PC-9 (cell line): ENCODE results near the gene P4HA2. TPM values are rescaled to one million over a fixed set of nuclear protein-coding genes. Genes with fewer than 3 reads are reported as not detected.

Experiments
- BruUV-seq: library from RNA; stranded (reverse); fragments of 400-500 nt; replicated peaks from 2 replicates; lab custom pipeline; 2021; lab: Mats Ljungman, UMichigan
- CTCF ChIA-PET: fragments of 300-600 bp; sonication (Branson Sonifier 250); formaldehyde crosslinking; loops from one replicate; lab custom pipeline; 2022; ENCODE audit warnings: antibody characterized with exemption; lab: Charles Lee
- POLR2A ChIA-PET: fragments of 300-600 bp; sonication (Branson Sonifier 250); formaldehyde crosslinking; loops from one replicate; lab custom pipeline; 2022; ENCODE audit warnings: antibody characterized with exemption; ENCODE audit not compliant: unreplicated experiment; lab: Charles Lee
- DNase-seq, 2 experiments: peaks; one replicate each; pipeline versions ENCODE4 v3.0.0 to v3.0.0-alpha.2; 2015 to 2022; ENCODE audit warnings: mixed read lengths in 1 of 2
- H2AFZ ChIP-seq: fragments of 200-600 bp; sonication (generic); 2 replicates; pipeline ENCODE4 v1.8.1; 2017; ENCODE audit warnings: antibody characterized with exemption
- H3F3A ChIP-seq: fragments of 200-600 bp; sonication (generic); 2 replicates; pipeline ENCODE4 v1.8.1; 2017; ENCODE audit warnings: antibody characterized with exemption, mild to moderate bottlenecking, low read depth; ENCODE audit not compliant: insufficient read depth
- H3K27ac ChIP-seq: fragments of 200-600 bp; sonication (generic); 2 replicates; pipeline ENCODE4 v1.6.1; 2016; ENCODE audit warnings: mixed run types
- H3K27me3 ChIP-seq: fragments of 200-600 bp; sonication (generic); 2 replicates; pipeline ENCODE4 v1.6.1; 2016; ENCODE audit warnings: low read depth, mixed run types; ENCODE audit not compliant: insufficient read depth
- H3K36me3 ChIP-seq: fragments of 200-600 bp; sonication (generic); 2 replicates; pipeline ENCODE4 v1.6.1; 2016; ENCODE audit warnings: low read depth, mixed run types
- H3K4me1 ChIP-seq: fragments of 200-600 bp; sonication (generic); replicated peaks from 2 replicates; pipeline ENCODE4 v1.6.1; 2016; ENCODE audit warnings: mixed run types; ENCODE audit not compliant: insufficient read depth
- H3K4me2 ChIP-seq: fragments of 200-600 bp; sonication (generic); 2 replicates; pipeline ENCODE4 v1.6.1; 2017; ENCODE audit warnings: mixed run types
- H3K4me3 ChIP-seq: fragments of 200-600 bp; sonication (generic); 2 replicates; pipeline ENCODE4 v1.6.1; 2016; ENCODE audit warnings: mixed run types
- H3K79me2 ChIP-seq: fragments of 200-600 bp; sonication (generic); 2 replicates; pipeline ENCODE4 v1.6.1; 2017; ENCODE audit warnings: low read depth, mixed run types
- H3K9me2 ChIP-seq: fragments of 200-600 bp; sonication (generic); 2 replicates; pipeline ENCODE4 v1.8.1; 2017; ENCODE audit warnings: mild to moderate bottlenecking; ENCODE audit not compliant: insufficient read depth
- H3K9me3 ChIP-seq: fragments of 200-600 bp; sonication (generic); 2 replicates; pipeline ENCODE4 v1.8.1; 2016; ENCODE audit warnings: low read depth; ENCODE audit not compliant: insufficient read depth
- H4K20me1 ChIP-seq: fragments of 200-600 bp; sonication (generic); 2 replicates; pipeline ENCODE4 v1.8.1; 2017; ENCODE audit not compliant: insufficient read depth
- EZH2 ChIP-seq: fragments of 200-600 bp; sonication (generic); IDR thresholded peaks from 2 replicates; pipeline ENCODE4 v1.8.0; 2017; ENCODE audit warnings: antibody characterized with exemption, low read depth
- intact Hi-C: fragments of 100-400 bp; cut with micrococcal nuclease; formaldehyde crosslinking; loops from one replicate; pipeline ENCODE4 v1.10.0; 2022; ENCODE audit not compliant: unreplicated experiment
- total RNA-seq: library from RNA; stranded (reverse); gene quantifications from 2 replicates; pipeline ENCODE4 v1.2.3, GENCODE V29; 2021
- TF ChIP-seq, protein P1 (sequence below): fragments of 200-600 bp; sonication (generic); conservative IDR thresholded peaks from 2 replicates; pipeline ENCODE4 v1.6.1; 2017; ENCODE audit warnings: mixed run types, antibody characterized with exemption, mild to moderate bottlenecking, moderate library complexity

P4HA2 gene
- total RNA-seq, 1 experiment from 2014 or later, result 21.7 TPM

DNA sequence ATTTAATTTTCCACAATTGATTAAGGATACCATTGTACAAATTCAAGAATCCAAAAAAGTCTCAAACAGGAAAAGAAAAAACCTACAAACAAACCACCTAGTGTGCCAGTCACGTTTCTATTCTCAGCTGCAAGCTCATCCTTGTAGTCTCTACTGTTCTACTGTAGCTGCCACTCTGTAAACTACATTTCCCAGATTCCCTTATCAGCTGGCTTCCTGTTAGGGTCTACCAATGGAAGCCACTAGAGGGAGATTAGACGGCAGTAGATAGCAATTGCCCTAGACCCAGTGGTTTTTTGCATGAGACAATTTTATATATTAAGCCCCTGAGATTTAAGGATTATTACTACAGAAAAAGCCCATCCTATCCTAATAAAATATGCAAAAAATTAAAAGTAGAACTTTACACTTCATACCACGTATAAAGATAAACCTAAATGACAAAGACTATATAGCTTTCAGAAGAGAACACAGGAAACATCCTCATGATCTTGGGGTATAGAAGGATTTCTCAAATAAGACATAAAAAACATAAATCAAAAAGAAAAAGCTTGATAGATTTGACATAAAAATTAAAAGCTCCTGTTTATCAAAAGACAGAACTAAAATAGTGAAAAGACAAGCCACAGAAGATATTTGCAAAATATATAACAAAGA lies 37.4 kb downstream of the P4HA2 start:
- no peak overlapping the region for H3K4me2 ChIP-seq
- BruUV-seq, result no TSS peak
- H3K36me3 ChIP-seq, result no peaks in the 10 kb centered on the region
- no peak for TF ChIP-seq EZH2
- TF ChIP-seq, protein P1, sequence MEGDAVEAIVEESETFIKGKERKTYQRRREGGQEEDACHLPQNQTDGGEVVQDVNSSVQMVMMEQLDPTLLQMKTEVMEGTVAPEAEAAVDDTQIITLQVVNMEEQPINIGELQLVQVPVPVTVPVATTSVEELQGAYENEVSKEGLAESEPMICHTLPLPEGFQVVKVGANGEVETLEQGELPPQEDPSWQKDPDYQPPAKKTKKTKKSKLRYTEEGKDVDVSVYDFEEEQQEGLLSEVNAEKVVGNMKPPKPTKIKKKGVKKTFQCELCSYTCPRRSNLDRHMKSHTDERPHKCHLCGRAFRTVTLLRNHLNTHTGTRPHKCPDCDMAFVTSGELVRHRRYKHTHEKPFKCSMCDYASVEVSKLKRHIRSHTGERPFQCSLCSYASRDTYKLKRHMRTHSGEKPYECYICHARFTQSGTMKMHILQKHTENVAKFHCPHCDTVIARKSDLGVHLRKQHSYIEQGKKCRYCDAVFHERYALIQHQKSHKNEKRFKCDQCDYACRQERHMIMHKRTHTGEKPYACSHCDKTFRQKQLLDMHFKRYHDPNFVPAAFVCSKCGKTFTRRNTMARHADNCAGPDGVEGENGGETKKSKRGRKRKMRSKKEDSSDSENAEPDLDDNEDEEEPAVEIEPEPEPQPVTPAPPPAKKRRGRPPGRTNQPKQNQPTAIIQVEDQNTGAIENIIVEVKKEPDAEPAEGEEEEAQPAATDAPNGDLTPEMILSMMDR, result peak; percentile 81
- intact Hi-C loops, result no loop called here
- no peaks in the 10 kb centered on the region for H3K79me2 ChIP-seq
- no peaks in the 10 kb centered on the region for H3K27me3 ChIP-seq
- H3K4me1 ChIP-seq, result no peaks in the 10 kb centered on the region
- peak; percentile 11 to 57 for DNase-seq
- no peaks in the 10 kb centered on the region for H4K20me1 ChIP-seq
- no peaks in the 10 kb centered on the region for H3K9me3 ChIP-seq
- no peaks in the 10 kb centered on the region for H3K9me2 ChIP-seq
- no peaks in the 10 kb centered on the region for H3F3A ChIP-seq
- POLR2A ChIA-PET, result interaction anchor here (0.5 to 0.7 kb wide), 2 partner anchors 26 to 125 kb away, joined by 4 to 17 read pairs; no protein-coding TSS in a partner anchor
- H2AFZ ChIP-seq, result no peak overlapping the region
- CTCF ChIA-PET, result interaction anchor here (0.5 to 0.6 kb wide), 2 partner anchors 133 to 554 kb away, joined by 3 to 4 read pairs; no protein-coding TSS in a partner anchor
- H3K4me3 ChIP-seq, result no peak overlapping the region
- no peak overlapping the region for H3K27ac ChIP-seq

DNA sequence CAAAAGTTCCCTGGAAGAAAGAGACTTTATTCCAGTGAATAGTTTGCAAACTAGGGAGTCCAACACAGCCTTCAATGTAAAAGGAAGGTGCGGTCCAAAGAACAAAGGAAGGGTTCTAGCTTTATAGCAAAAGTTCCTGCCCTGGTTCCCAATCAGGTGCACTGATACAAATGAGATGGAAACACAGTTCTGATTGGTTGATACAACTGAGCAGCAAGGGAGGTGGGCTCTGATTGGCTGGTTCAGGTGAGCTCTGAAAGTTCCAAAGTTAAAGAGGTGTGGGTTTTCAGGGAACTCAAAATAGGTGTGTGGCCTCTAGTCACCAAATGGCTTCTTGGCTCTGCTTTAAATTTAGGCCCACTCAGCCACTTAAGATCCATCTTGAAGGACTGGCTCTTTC lies 43.1 kb downstream of the P4HA2 start:
- intact Hi-C loops, result loop anchor here (5.0 kb wide), 2 partner anchors 203 to 508 kb away; no protein-coding TSS in a partner anchor
- DNase-seq, result no peak
- Histone ChIP-seq H3F3A (0 out of 2 replicates have a peak, but pooled peaks cover 4% of the 10 kb centered on the region), H3K9me2 (no peaks in the 10 kb centered on the region), H3K9me3 (no peaks in the 10 kb centered on the region), H3K36me3 (no peaks in the 10 kb centered on the region), H3K4me2 (no peak overlapping the region), H3K4me1 (no peaks in the 10 kb centered on the region), H3K4me3 (no peak overlapping the region), H3K27ac (no peak overlapping the region), H3K79me2 (no peaks in the 10 kb centered on the region), H2AFZ (no peak overlapping the region), H4K20me1 (no peaks in the 10 kb centered on the region), H3K27me3 (no peaks in the 10 kb centered on the region)
- no peak for TF ChIP-seq EZH2
- TF ChIP-seq, protein P1, result no peak
- BruUV-seq, result no TSS peak
- POLR2A ChIA-PET, result no interaction called here
- CTCF ChIA-PET, result no interaction called here

- Histone ChIP-seq H3K4me2 (no peak overlapping the region), H4K20me1 (no peaks in the 10 kb centered on the region), H3K9me2 (no peaks in the 10 kb centered on the region), H3K27me3 (no peaks in the 10 kb centered on the region), H3K36me3 (no peaks in the 10 kb centered on the region), H3K4me1 (no peaks in the 10 kb centered on the region), H2AFZ (no peak overlapping the region), H3K9me3 (no peaks in the 10 kb centered on the region), H3F3A (0 out of 2 replicates have a peak, but pooled peaks cover 4% of the 10 kb centered on the region), H3K27ac (no peak overlapping the region), H3K79me2 (no peaks in the 10 kb centered on the region), H3K4me3 (no peak overlapping the region)
- no peak for DNase-seq
- POLR2A ChIA-PET, result no interaction called here
- no peak for TF ChIP-seq EZH2
- TF ChIP-seq, protein P1, result no peak
- CTCF ChIA-PET, result no interaction called here
- intact Hi-C loops, result loop anchor here (5.0 kb wide), 2 partner anchors 204 to 509 kb away; no protein-coding TSS in a partner anchor
- no TSS peak for BruUV-seq
These were observed 43.9 kb downstream of the P4HA2 start for GRCh38 chr5:132183723-132184122.
